HPDE6-E6E7 (cell line): ENCODE data around the gene PITPNB.

ENCODE experiments used
- DNase-seq: peaks from one replicate; pipeline ENCODE4 v3.0.0; 2011; ENCODE audit warnings: missing footprints; ENCODE audit errors: extremely low spot score

Gene PITPNB

DNA sequence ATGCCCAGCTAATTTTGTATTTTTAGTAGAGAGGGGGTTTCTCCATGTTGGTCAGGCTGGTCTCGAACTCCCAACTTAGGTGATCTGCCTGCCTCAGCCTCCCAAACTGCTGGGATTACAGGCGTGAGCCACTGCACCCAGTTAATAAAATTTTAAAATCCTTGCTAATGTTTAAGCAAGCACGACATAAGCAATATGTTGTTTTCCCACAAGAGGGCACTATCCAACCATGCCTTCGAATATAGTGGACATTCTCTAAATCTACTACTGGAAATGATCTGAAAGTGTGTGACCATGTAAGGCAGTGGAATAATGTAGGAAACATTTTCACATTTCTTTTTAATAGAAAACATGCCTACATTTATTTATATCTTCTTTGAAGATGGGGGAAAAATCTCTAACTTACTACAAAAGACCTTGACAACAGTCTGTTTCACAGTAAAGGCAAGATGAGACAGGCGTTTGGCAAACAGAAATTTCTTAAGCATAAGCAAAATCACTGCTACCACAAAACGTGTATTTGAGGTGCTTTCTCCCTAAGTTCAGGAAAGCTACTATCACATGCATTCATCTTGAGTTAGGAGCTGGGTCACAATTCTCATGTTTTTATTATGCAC is 38.2 kb downstream of the PITPNB start:
- no peak for DNase-seq

DNA sequence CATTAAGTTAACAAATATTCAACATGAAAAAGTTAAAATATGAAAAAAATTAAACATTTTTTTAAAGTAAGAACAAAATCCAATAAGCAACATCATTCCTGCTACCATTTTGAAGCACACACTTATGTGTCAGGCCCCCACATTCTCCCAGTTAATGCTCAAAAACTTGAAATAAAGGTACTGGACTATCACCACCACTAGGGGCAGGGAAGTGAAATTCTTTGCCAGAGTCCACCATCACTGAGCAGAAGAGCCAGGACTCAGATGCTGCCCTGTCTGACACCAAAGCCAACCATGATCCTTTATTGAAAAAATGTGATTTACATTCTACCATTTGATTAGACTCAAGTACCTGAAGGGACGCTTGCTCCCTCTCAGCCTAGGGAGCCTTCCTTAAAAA is 39.1 kb downstream of the PITPNB start:
- no peak for DNase-seq

DNA sequence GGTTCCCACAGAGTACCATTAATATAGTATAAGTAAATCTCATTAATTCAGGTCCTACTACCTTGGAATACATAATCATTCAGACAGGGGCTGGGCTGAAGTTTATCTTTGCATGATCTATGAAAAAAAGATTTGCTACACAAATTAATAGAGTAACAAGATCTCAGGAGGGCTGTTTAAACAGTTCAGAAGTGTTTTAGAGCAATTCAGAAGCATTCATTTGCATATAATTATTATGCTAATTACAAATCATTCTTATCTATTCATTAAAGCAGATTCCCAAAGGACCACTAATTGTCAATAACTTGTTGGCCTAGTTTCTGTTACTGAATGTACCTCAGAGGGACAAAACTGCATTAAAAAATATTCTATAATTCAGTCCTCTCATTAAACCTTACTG is 40.5 kb downstream of the PITPNB start:
- no peak for DNase-seq

DNA sequence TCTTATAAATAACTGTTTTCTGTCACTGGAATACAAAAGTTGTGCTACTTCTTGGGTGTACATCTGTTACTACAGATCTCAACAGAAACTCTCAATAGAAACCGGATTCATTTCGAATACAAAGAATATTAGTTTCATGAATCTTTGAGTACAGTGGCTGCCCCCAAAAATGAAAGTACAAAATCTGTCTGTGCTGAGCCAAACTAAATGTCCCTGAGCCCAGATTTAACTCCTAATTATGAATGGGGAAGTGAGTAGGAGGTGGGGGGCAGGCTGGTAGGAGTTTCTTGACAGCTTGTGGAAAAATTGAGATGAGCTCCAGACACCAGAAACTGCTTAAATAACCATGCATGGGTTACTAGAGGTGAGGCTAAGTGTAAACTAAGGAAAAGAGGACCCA is 41.6 kb downstream of the PITPNB start:
- no peak for DNase-seq

DNA sequence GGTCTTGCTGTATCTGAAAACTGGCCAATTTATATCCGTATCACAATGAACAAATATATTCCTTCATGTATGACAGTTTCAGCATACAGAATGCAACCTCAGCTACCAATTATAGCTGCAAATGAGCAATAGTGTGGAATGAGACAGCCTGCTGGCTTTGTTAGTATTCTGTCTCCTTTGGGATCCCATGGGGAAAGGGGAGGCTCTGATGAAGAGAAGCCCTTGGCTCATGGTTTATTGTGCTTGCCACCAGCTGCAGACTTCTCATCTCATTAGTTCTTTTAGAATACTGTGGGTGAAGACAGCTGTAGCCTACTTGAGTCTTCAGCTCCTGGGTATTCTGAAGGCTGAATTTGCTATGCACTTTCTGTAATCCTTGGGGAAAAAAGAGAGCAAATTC is 42.4 kb downstream of the PITPNB start:
- no peak for DNase-seq

DNA sequence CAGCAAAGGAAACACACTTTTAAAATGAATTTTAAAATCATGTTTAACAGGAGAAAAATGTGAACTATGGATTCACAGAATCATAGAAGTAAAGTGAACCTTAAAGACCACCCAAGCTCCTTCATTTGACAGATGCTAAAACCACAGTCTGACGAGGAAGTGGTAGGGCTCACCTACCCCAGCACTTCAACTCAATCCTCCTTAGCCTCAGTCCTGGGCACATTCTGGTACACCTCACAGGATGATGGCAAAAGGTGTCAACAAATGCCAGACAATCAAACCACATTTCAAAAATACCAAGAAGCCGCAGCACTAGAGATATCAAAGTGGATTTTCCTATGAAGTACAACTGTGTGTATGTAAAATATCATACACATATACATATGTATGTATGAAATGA is 43.1 kb downstream of the PITPNB start:
- DNase-seq, result no peak

DNA sequence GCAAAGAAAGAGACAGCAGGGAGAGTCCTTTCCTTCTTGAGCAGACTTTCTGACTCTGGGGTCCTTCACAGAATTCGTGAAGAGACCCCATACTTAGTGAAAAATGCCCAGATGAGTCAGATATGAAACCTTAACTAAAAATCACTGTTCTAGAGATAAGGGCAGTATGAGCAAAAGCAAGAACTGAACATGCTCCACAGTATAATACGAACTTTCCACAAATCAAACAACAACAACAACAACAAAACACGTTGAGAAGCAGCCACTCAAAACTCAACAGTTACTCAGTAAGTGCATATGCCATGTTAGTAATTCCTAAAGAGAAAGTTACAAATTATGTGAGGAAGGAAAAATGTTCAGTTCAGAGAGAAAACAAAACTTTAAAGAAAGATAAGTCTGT is 44.3 kb downstream of the PITPNB start:
- no peak for DNase-seq

DNA sequence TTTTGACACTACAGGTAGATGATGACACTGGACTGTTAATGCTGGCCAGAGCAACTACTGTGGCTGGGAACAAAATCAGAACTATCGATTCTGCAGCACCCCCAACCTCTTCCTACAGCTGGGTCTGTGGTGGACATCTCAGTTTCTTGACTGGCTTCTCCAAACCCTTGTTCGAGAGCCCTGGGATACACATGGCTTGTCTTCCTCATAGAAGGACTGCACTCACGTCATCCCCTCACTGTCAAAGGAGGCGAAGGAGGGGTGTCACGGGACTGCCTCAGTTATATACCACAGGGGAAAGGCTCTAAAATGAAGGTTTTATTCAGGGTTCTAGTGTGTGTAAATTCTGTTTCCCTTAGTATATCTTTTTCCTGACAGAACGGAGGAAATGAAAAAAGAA is 44.9 kb downstream of the PITPNB start:
- DNase-seq, result no peak

DNA sequence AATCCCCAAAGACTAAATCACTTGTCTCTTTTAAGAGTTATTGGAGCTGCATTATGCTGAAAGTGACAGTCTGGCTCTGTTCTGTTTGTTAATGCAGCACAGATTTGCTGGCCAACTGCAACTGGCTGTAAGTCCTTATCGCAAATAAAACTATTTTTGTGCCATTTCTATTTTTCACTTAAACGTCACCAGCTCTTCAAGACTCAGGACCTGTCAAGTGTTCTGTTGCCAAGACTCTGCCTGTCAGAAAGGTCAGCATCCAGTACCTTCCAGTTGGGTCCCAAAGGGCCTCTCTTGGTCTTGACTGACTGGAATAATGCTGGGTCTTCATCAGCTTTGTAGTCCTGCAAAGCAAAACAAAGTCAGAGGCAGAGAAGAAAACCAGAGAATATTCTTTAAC is 45.6 kb downstream of the PITPNB start:
- DNase-seq, result no peak

DNA sequence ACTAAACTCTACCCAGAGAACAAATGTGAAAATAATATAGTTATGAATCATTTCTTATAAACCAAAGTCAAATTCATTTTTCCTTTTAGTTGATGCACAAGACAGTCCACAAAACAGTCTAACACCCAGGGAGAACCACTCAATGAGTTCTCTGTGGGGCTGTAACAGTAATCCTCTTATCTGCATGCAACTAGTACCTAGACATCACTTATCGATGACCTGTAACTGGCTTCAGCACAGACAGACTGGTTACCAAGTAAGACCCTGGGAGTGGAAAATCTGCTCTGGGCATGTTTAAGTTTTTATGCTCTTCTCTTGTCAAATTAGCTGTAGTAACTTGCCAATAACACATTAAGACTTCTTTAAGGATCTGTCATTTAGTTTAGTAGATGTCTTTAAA is 46.6 kb downstream of the PITPNB start:
- no peak for DNase-seq

DNA sequence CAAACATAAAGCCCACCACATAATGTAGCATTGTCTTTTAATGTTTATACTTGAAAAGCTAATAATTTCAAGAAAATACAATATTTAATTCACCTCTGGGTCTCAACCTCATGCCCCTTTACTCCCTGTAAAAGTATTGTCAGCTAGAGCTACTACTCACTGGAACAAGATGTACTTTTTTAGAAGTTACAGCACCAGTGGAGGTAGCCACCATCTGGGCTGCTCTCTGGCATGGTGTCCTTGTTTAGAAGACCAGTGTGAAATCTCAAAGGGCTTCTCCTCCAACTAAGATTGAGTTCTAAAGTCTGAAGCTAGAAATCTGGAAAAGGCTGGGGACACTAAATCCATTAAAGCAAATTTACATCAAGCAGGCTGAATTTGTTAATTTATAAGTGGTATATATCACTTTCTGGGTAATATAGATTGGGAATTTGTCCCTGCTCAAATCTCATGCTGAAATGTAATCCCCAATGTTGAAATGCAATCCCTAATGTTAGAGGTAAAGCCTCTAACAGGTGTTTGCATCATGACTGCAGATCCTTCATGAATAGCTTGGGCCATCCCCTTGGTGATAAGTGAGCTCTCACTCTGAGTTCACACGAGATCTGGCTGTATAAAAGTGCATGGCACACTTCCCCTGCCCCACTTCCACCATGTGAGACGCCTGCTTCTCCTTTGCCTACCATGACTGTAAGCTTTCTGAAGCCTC is 47.6 kb downstream of the PITPNB start:
- no peak for DNase-seq

DNA sequence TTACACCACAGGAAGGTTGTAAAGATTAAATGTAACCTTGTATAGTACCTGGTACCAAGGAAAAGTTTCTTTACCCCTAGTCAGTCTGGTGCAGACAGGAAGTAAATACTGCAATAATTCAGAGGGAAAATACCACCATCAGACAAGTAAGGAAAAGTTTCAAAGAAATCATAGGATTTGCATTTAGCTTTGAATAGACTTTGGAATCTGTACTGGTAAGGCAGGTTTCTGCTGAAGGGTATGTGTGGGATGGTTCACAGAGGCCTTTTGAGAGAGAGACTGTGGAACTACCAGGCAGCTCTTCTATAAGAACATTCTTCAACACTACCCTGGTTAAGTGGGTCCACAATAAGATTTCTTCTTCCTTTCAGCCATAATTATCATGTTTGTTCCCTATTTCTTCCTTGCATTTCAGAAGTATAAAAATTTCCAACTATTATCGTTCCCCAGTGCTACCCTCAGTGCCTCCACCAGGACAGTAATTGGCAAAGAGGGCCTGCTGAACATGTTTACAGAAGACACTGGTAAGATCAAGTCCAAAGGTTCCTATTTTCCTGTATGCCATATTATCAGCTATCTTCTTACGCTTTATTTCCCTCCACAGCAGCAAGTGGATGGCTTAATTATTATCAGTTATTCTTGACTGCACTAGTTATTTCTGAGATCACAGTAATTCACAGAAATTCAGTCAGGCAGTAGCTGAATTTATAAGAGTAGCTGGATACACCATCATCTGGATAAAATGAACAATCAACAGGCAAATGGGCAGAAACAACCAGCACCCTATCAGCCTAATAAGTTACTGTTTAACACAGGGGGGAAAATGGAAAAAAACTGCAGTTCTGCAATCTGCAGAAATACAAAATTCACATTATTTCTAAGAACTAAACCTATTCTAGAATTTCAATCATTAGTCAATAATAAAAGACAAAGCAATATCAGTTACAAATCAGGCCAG is 48.5 kb downstream of the PITPNB start:
- no peak for DNase-seq

DNA sequence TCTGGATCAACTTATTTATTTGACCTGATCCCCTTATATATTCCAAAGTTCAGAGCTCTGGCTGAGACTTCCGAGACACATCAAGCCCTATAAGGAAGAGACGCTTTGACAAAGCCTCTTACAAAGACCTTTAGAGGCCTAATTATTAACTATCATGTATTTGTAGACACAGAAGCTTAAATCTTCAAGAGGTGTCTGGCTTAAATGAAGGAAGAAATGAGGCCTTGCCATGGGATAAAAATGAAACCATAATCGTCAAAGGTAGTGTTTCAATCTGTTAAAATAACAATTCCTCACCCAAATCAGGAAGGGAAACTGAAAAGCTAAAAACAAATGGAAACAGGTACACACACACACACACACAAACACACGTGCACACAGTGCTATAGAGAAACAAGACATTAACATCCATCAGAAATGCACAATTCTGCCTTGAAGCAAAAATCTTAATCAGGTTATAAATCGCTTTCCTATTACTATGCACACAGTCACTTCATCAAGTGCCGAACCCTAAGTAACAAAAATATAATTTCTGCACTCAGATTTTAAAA is 50.2 kb downstream of the PITPNB start:
- no peak for DNase-seq

DNA sequence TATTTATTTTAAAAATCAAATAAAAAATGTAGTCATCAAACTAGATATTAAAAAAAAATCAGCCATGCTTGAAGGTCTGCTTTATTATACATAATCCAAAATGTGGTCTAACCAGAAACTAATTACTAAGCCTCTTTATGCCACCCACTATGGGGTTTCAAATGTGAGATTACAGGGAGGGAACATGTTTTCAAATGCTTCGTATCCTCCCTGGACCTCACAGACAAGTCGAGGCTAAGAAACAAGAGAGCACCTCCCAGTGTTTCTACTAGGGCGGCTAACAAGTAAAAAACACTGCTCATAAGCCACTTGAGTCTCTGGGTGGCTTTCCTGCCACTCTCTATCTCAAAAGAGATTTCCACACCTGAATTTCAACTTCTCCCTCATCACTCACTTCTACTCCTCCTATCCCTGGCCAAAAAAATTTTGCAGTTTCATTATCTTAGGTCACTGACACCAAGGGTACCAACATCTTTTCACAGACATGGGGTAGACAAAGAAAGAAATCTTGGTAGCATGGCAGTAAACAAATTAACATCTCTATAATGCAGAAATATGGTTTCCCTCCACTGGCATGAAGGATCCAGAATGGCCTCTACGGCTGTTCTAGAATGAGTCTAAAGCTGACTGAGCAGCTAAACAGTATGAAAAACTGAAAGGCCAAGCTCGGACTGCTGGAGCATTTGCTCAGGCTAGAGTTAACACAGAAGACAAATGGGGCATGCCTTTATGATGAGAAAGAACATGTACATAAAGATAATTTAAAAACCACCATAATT is 50.9 kb downstream of the PITPNB start:
- no peak for DNase-seq

DNA sequence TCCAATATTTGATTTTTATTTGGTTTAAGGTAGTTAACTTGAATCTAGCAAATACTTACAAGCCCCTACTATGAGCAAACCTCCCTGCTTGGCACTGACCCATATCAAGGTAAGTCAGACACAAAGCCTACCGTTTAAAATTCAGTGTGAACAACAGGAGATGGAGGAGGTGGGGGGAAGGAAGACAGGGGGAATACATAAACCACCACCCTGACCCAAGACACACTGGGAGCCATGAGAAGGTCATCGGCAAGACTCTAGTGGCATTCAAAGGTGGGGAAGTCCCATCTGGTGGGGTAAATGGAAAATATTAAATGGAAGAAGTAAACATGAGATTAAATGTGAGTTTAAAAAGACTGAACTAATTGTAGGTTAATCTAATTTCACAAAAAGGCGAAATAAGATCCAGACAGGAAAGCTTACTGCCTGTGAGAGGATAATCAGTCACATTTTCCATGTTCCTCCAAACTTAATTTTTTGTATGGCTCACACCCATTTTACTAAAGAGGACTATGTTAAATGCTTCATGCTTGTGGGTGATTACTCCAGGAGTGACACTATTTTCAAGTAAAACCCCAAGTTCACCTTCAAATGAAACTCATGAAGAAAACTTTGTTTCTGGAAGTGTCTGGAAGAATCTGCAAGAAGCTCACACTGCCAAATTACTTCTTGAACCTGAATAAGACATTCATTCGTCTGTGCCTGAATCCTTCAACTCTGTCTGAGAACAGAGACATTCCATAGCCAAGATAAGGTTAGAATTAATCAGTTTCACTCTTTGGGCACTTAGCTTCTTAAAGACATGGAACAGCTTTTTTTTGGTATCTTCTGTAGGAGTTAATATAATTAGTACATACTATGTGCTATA is 51.7 kb downstream of the PITPNB start:
- no peak for DNase-seq

DNA sequence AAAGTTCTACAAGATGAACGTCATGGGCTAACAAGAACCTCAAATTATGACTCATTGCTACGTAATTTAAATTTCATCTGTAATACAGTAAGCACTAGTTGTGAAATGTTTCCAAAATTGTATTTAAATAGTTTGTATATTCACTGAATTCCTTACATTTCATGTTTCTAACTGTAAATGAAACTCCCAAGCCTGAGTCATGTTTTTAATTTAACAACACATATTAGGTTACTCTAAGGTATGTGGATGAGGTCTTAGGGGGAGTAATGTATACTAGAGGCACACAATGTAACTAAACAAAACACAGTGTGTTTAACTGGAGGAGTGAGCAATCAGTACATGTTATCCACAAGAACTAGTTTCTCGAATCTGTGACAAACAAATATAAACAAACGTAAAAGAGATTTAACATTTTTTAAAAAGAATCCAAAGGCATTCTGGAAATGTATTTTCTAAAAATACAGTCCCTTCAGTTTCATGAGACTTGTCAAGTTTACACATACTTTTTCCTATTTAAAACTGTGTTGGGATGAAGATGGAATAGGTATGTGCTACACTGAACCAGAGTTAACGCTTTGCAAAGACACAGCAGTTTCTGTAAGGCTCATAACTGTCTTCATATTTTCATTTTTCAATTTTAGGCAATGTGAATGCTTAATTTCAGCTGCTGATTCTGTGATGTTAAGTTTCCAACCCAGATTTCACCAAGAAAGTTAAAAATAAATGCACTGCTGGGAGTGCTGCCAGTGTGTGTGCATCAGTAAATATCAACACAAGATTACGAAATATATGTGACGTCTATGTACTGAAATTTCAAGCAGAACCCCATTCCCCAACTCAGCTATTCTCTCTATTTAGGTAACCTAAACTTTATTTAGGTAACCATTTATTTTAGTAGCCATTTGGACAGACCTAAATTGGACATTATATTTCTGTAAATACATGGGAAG is 52.6 kb downstream of the PITPNB start:
- peak; percentile 45 for DNase-seq

DNA sequence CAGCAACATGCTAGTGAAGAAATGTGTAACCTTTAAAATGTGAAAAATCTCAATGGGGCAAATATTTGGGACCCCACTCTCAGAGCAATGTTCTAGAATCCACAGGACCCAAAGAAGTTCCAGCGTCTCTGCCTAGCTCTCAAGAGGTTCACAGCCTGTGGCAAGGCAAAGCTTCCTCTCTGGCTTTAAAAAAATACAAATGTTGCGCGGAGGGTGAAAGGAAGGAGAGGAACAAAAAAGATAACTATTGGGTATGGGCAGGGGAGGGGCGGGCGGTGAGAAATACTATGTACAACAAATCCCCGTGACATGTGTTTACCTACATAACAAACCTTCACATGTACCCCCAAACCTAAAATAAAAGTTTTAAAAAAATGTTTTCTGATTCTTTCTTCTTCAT is 53.6 kb downstream of the PITPNB start:
- DNase-seq, result no peak

DNA sequence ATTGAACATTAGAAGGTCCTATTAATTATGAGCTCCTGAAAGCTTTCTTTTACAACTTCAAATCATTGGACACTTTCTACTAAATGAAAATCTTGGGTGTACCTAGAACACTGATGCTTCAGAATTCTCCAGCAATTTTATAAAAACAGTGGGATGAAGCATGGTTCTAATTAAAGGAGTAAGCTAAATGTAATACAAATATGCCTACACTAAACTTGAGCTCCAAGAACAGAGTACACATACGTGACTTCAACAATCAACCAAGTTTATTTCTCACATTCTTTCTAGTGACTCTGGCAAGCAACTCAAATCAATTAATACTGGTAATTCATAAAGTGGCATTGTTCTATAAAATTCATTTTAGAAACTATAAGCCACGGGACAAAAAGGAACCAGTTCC is 55.5 kb downstream of the PITPNB start:
- DNase-seq, result no peak

DNA sequence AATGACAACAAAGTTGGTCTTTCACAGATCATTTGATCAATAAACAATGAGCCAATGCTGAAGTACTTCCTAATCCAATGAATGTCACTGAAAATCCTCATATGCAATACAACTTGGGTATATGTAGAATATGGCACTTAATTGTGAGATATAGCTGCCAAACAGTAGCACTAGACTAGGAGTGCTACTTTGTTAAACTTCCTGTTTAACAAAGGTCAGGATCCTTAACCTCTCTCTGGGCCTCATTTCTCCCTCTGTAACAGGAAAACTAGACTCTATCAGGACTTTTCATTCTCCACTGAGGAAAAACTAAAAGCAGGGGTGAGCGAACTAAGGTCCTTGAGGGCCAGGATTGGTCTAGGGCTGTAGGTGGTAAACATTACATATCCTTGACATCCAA is 56.1 kb downstream of the PITPNB start:
- no peak for DNase-seq

DNA sequence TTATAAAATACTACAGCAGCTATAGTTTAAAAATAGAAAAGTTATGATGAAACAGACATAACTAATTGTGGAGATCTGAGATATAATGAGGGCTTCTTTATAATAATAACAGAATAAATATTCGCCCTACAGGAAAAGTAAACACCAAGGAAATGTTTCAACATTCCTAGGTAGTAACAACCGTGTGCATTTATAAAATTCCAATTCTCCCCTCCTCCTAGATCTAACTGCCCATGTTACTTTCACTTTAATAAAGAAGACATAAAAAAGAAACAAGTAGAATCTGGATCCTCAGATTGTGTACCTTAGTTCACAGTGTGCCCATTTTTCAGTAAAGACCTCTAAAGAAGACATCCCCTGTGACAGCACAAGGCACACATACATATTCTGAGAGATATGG is 59.7 kb downstream of the PITPNB start:
- no peak for DNase-seq
